Sigmoid colon (tissue), 7 donors: ENCODE data around the gene CGGBP1. TPM values are rescaled to one million over a fixed set of nuclear protein-coding genes. Genes with fewer than 3 reads are reported as not detected.
"Not testable (repeated sequence)": the region's sequence is repeated elsewhere in the genome, so short reads cannot be mapped to it uniquely, and the experiment has no call there.

ENCODE experiments used
- DNase-seq: peaks from one replicate; pipeline ENCODE4 v3.0.0-alpha.2; 2019
- H3K27ac ChIP-seq, 4 donors: fragments of 200-600 bp; sonication (generic); one replicate each; pipeline ENCODE4 v1.5.1; 2016 to 2019; ENCODE audit warnings: mild to moderate bottlenecking in 1 of 4
- H3K27me3 ChIP-seq, 3 donors: fragments of 200-600 bp; sonication (generic); one replicate each; pipeline ENCODE4 v1.5.1; 2019; ENCODE audit warnings: mild to moderate bottlenecking in 1 of 3
- H3K36me3 ChIP-seq, 4 donors: fragments of 200-600 bp; sonication (generic); one replicate each; pipeline ENCODE4 v1.5.1; 2016 to 2019
- H3K4me1 ChIP-seq, 4 donors: fragments of 200-600 bp; sonication (generic); one replicate each; pipeline ENCODE4 v1.5.1; 2017 to 2019
- H3K4me3 ChIP-seq, 4 donors: fragments of 200-600 bp; sonication (generic); one replicate each; pipeline ENCODE4 v1.5.1; 2017 to 2019; ENCODE audit warnings: mild to moderate bottlenecking in 2 of 4, moderate library complexity in 1 of 4
- H3K9me3 ChIP-seq, 4 donors: fragments of 200-600 bp in 3 of 4; sonication (generic) in 3 of 4; one replicate each; pipeline versions ENCODE4 v1.5.1 to v1.6.1; 2013 to 2019
- CTCF ChIP-seq, 4 experiments: fragments of 450-650 bp in 3 of 4; fragments of 200-600 bp in 1 of 4; IDR thresholded peaks; one replicate each; pipeline ENCODE4 v1.5.1; 2016 to 2019; ENCODE audit warnings: antibody characterized with exemption in 4 of 4, mild to moderate bottlenecking in 3 of 4, moderate library complexity in 2 of 4
- EP300 ChIP-seq, 4 donors: sonication (generic); formaldehyde crosslinking; IDR thresholded peaks; one replicate each; pipeline ENCODE4 v1.6.1; 2017; ENCODE audit warnings: antibody characterized with exemption in 4 of 4
- POLR2A ChIP-seq, 2 donors: fragments of 450-650 bp; IDR thresholded peaks; one replicate each; pipeline ENCODE4 v1.6.1; 2016; ENCODE audit warnings: antibody characterized with exemption in 2 of 2, mild to moderate bottlenecking in 2 of 2, moderate library complexity in 2 of 2
- POLR2AphosphoS5 ChIP-seq, 4 donors: sonication (generic); formaldehyde crosslinking; IDR thresholded peaks; one replicate each; pipeline ENCODE4 v1.6.1; 2017; ENCODE audit warnings: antibody characterized with exemption in 4 of 4
- WGBS, 2 donors: extraction: QIAGEN DNeasy Blood & Tissue Kit; methylation state at CpG; one replicate each; pipeline ENCODE4 v1.1.7; 2013; 5-methylcytosine and 5-hydroxymethylcytosine counted together
- intact Hi-C: fragments of 100-400 bp; cut with DNase I; formaldehyde crosslinking; loops from one replicate; pipeline ENCODE4 v1.15.1; 2023
- polyA plus RNA-seq, 3 donors: library from polyadenylated mRNA; stranded (reverse); fragments of 200-250 nt; gene quantifications; one replicate each; pipeline ENCODE4 v1.2.3, GENCODE V29; 2013
- total RNA-seq, 4 donors: library from RNA; depleted of rRNA; stranded (reverse); fragments of >200 nt; gene quantifications; one replicate each; pipeline ENCODE4 v1.1.0, GENCODE V29; 2016
- donor health status: healthy with polysubstance abuse.
- donor health status: Bipolar disorder and iron deficiency.
- donor health status: healthy.

The CGGBP1 gene
- total and polyA plus RNA-seq, 7 donors: 24.6 to 80.6 (median 62.2) TPM

GRCh38 chr3:88025001-88025552, 33.7 kb downstream of the CGGBP1 start:
- H3K36me3 ChIP-seq: no peaks in the 10 kb centered on the region
- no peaks in the 10 kb centered on the region for H3K4me1 ChIP-seq
- TF ChIP-seq EP300 (IDR thresholded peaks at IDR 0.05): no peak
- H3K9me3 ChIP-seq: peaks cover 0 to 4% (median 0%) of the 10 kb centered on the region in 4 donors
- no peak overlapping the region for H3K27ac ChIP-seq
- H3K4me3 ChIP-seq: no peak overlapping the region
- no peak for DNase-seq
- H3K27me3 ChIP-seq: no peaks in the 10 kb centered on the region
- intact Hi-C loops: no loop called here
- 78 to 86% methylated on average over 4 of the region's 4 CpGs for WGBS, 2 donors

- H3K4me1 ChIP-seq: no peaks in the 10 kb centered on the region
- intact Hi-C loops: no loop called here
- no peaks in the 10 kb centered on the region for H3K9me3 ChIP-seq
- H3K4me3 ChIP-seq: no peak overlapping the region
- H3K27me3 ChIP-seq: no peaks in the 10 kb centered on the region
- TF ChIP-seq POLR2AphosphoS5 (IDR thresholded peaks at IDR 0.05) (no peak), EP300 (IDR thresholded peaks at IDR 0.05) (no peak), POLR2A (IDR thresholded peaks at IDR 0.05) (no peak), CTCF (IDR thresholded peaks at IDR 0.05) (no peak)
- DNase-seq: no peak
- no peaks in the 10 kb centered on the region for H3K36me3 ChIP-seq
- 40 to 80% methylated on average over 2 of the region's 2 CpGs for WGBS, 2 donors
- H3K27ac ChIP-seq: no peak overlapping the region
Observed at GRCh38 chr3:88019024-88019423, 39.8 kb downstream of the CGGBP1 start.

- H3K4me1 ChIP-seq, H3K27me3 ChIP-seq, H3K9me3 ChIP-seq, H3K27ac ChIP-seq, H3K36me3 ChIP-seq, H3K4me3 ChIP-seq, intact Hi-C loops, DNase-seq: not testable (repeated sequence)
- WGBS, 2 donors: 95 to 97% methylated on average over 35 of the region's 35 CpGs
Observed at GRCh38 chr3:88015656-88016055, 43.1 kb downstream of the CGGBP1 start.

GRCh38 chr3:88013592-88013991, 45.2 kb downstream of the CGGBP1 start:
- WGBS, 2 donors: 22 to 75% methylated on average over 2 of the region's 2 CpGs
- Histone ChIP-seq H3K27me3 (no peaks in the 10 kb centered on the region), H3K36me3 (no peaks in the 10 kb centered on the region), H3K27ac (no peak overlapping the region), H3K4me1 (no peaks in the 10 kb centered on the region), H3K4me3 (no peak overlapping the region), H3K9me3 (no peaks in the 10 kb centered on the region)
- intact Hi-C loops: no loop called here
- no peak for DNase-seq
- TF ChIP-seq POLR2A (IDR thresholded peaks at IDR 0.05): no peak
- TF ChIP-seq EP300 (IDR thresholded peaks at IDR 0.05): no peak
- TF ChIP-seq CTCF (IDR thresholded peaks at IDR 0.05): no peak
- TF ChIP-seq POLR2AphosphoS5 (IDR thresholded peaks at IDR 0.05): no peak

GRCh38 chr3:88010810-88011209, 48.0 kb downstream of the CGGBP1 start:
- Histone ChIP-seq H3K4me3 (no peak overlapping the region), H3K9me3 (no peaks in the 10 kb centered on the region), H3K4me1 (no peaks in the 10 kb centered on the region), H3K27ac (no peak overlapping the region), H3K36me3 (no peaks in the 10 kb centered on the region), H3K27me3 (no peaks in the 10 kb centered on the region)
- WGBS, 2 donors: 83 to 88% methylated on average over 5 of the region's 5 CpGs
- TF ChIP-seq POLR2A (IDR thresholded peaks at IDR 0.05) (no peak), CTCF (IDR thresholded peaks at IDR 0.05) (no peak), POLR2AphosphoS5 (IDR thresholded peaks at IDR 0.05) (no peak), EP300 (IDR thresholded peaks at IDR 0.05) (no peak)
- no peak for DNase-seq
- intact Hi-C loops: no loop called here

GRCh38 chr3:88009066-88009465, 49.7 kb downstream of the CGGBP1 start:
- DNase-seq: no peak
- Histone ChIP-seq H3K4me1 (no peaks in the 10 kb centered on the region), H3K4me3 (no peak overlapping the region), H3K9me3 (no peaks in the 10 kb centered on the region), H3K27me3 (no peaks in the 10 kb centered on the region), H3K27ac (no peak overlapping the region), H3K36me3 (no peaks in the 10 kb centered on the region)
- WGBS, 2 donors: 74 to 94% methylated on average over 2 of the region's 2 CpGs
- TF ChIP-seq CTCF (IDR thresholded peaks at IDR 0.05) (no peak), POLR2A (IDR thresholded peaks at IDR 0.05) (no peak), POLR2AphosphoS5 (IDR thresholded peaks at IDR 0.05) (no peak), EP300 (IDR thresholded peaks at IDR 0.05) (no peak)
- intact Hi-C loops: no loop called here
